ENCODE results near the gene FBXL7.

DNA sequence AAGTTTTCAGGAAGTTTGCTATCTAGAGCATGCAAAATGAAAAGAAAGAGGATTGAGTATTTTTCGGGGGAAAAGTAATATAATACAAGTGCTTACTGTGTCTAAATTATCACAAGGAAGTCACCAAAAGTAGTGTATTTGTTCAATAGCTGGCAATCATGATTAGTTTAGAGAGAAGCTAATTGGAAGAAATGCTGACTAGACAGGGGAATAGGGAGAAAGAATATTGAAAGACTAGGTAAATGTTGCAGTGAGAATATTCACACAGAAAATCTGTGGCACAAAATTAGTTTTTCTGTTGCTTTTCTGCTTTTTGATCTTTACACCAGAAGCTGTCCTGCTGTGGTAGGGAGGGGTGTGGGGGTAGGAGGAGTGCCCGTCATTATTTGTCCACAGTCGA, 440.9 kb downstream of the FBXL7 start:
- TF ChIP-seq, protein P1, sequence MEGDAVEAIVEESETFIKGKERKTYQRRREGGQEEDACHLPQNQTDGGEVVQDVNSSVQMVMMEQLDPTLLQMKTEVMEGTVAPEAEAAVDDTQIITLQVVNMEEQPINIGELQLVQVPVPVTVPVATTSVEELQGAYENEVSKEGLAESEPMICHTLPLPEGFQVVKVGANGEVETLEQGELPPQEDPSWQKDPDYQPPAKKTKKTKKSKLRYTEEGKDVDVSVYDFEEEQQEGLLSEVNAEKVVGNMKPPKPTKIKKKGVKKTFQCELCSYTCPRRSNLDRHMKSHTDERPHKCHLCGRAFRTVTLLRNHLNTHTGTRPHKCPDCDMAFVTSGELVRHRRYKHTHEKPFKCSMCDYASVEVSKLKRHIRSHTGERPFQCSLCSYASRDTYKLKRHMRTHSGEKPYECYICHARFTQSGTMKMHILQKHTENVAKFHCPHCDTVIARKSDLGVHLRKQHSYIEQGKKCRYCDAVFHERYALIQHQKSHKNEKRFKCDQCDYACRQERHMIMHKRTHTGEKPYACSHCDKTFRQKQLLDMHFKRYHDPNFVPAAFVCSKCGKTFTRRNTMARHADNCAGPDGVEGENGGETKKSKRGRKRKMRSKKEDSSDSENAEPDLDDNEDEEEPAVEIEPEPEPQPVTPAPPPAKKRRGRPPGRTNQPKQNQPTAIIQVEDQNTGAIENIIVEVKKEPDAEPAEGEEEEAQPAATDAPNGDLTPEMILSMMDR (IDR thresholded peaks at IDR 0.05): no peak
- no peak for TF ChIP-seq POLR2A (IDR thresholded peaks at IDR 0.05)

Data from lower leg skin (tissue), 3 donors.